HFFc6 (cell line): ENCODE results near the gene JPH2. TPM values are rescaled to one million over a fixed set of nuclear protein-coding genes. Genes with fewer than 3 reads are reported as not detected.

Experiments used
- DNase-seq: peaks from one replicate; pipeline ENCODE4 v3.0.0-alpha.2; 2018
- H3K27ac Mint-ChIP-seq: 2 replicates; pipeline ENCODE4 v1.8.0; 2020; ENCODE audit warnings: mild to moderate bottlenecking, mixed read lengths
- H3K27me3 Mint-ChIP-seq: 2 replicates; pipeline ENCODE4 v1.8.0; 2021; ENCODE audit warnings: mild to moderate bottlenecking, moderate library complexity, mixed read lengths; ENCODE audit not compliant: insufficient read depth
- H3K36me3 Mint-ChIP-seq: 2 replicates; pipeline ENCODE4 v1.8.0; 2021; ENCODE audit warnings: low read depth, mixed read lengths
- H3K4me1 Mint-ChIP-seq: 2 replicates; pipeline ENCODE4 v1.8.0; 2020; ENCODE audit warnings: low read depth, mixed read lengths
- H3K4me3 Mint-ChIP-seq: 2 replicates; pipeline ENCODE4 v1.8.0; 2020; ENCODE audit warnings: mild to moderate bottlenecking, moderate library complexity, mixed read lengths
- H3K9me3 Mint-ChIP-seq: 2 replicates; pipeline ENCODE4 v1.8.0; 2020; ENCODE audit warnings: mild to moderate bottlenecking, mixed read lengths
- total RNA-seq, 6 experiments: library from RNA; stranded (reverse); fragmentation: NEBNext Ultra II Directional; extraction: Animal tissue kit (Norgen Biotek cat#: 25700); gene quantifications; 2 replicates in 1 of 6; 3 replicates in 5 of 6; pipeline ENCODE4 v1.2.3, GENCODE V29; 2021
- TF ChIP-seq, protein P1 (sequence below): fragments of 200-600 bp; sonication (generic); IDR thresholded peaks from 2 replicates; pipeline ENCODE4 v1.5.0; 2021; ENCODE audit warnings: antibody characterized with exemption, mild to moderate bottlenecking

The JPH2 gene
- total RNA-seq, 6 experiments from 2014 or later, result 9.7 to 14.4 (median 13.5) TPM

GRCh38 chr20:44073675-44074071 is 113.3 kb downstream of the JPH2 start:
- Mint-ChIP-seq H3K9me3 (no peaks in the 10 kb centered on the region), H3K27ac (no peak overlapping the region), H3K27me3 (peaks cover 8% of the 10 kb centered on the region), H3K4me1 (peaks cover 22% of the 10 kb centered on the region), H3K4me3 (no peak overlapping the region), H3K36me3 (peaks cover 10% of the 10 kb centered on the region; the same call in 1 of the 2 replicates)
- no peak for DNase-seq
- TF ChIP-seq, protein P1, sequence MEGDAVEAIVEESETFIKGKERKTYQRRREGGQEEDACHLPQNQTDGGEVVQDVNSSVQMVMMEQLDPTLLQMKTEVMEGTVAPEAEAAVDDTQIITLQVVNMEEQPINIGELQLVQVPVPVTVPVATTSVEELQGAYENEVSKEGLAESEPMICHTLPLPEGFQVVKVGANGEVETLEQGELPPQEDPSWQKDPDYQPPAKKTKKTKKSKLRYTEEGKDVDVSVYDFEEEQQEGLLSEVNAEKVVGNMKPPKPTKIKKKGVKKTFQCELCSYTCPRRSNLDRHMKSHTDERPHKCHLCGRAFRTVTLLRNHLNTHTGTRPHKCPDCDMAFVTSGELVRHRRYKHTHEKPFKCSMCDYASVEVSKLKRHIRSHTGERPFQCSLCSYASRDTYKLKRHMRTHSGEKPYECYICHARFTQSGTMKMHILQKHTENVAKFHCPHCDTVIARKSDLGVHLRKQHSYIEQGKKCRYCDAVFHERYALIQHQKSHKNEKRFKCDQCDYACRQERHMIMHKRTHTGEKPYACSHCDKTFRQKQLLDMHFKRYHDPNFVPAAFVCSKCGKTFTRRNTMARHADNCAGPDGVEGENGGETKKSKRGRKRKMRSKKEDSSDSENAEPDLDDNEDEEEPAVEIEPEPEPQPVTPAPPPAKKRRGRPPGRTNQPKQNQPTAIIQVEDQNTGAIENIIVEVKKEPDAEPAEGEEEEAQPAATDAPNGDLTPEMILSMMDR, result no peak

DNA sequence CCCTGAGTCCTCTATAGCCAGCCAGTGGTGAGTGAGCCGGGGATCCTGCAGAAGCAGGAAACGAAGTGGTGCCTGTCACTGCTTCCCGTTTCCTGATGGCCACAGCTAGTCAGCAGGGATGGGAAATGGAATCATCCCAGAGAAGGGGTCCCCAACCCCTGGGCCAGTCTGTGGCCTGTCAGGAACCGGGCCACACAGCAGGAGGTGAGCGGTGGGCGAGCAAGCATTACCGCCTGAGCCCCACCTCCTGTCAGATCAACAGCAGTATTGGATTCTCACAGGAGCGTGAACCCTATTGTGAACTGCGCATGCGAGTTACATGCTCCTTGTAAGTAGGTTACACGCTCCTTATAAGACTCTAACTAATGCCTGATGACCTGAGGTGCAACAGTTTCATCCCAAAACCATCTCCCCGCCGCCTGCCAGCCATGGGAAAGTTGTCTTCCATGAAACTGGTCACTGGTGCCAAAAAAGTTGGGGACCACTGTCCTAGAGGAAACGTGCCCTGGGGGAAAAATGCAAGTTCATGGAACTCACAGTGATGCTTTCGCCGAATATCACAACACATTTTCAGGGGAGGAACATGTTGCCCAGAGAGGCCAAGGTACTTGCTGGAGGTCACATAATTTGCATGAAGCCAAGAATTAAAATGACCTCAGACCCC is 113.8 kb downstream of the JPH2 start:
- Mint-ChIP-seq H3K4me1 (peaks cover 22% of the 10 kb centered on the region), H3K27ac (no peak overlapping the region), H3K27me3 (peaks cover 8% of the 10 kb centered on the region), H3K4me3 (no peak overlapping the region), H3K36me3 (peaks cover 10% of the 10 kb centered on the region; the same call in 1 of the 2 replicates), H3K9me3 (no peaks in the 10 kb centered on the region)
- no peak for DNase-seq
- TF ChIP-seq, protein P1, result no peak

DNA sequence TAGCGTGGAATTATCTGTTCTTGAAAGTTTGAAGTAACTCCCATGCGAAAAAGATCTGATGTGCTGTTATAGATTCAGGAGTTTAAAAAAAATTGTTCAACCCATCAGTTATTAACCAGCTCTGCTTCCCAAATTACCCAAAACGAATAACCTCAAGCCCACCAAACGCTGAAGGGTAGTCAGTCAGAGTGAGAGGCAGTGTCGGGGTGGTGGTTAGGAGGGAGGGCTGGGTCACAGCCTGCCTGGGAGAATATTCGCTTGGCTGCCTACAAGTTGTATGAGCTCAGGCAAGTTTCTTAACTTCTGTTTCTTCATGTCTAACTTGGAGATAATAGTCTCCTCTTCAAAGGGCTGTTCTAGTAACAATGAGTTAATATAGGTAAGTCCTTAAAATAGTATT is 114.6 kb downstream of the JPH2 start:
- no peak for DNase-seq
- Mint-ChIP-seq H3K4me3 (no peak overlapping the region), H3K4me1 (peaks cover 22% of the 10 kb centered on the region), H3K36me3 (peaks cover 10% of the 10 kb centered on the region; the same call in 1 of the 2 replicates), H3K27me3 (peaks cover 9% of the 10 kb centered on the region), H3K27ac (no peak overlapping the region), H3K9me3 (no peaks in the 10 kb centered on the region)
- TF ChIP-seq, protein P1, result no peak

DNA sequence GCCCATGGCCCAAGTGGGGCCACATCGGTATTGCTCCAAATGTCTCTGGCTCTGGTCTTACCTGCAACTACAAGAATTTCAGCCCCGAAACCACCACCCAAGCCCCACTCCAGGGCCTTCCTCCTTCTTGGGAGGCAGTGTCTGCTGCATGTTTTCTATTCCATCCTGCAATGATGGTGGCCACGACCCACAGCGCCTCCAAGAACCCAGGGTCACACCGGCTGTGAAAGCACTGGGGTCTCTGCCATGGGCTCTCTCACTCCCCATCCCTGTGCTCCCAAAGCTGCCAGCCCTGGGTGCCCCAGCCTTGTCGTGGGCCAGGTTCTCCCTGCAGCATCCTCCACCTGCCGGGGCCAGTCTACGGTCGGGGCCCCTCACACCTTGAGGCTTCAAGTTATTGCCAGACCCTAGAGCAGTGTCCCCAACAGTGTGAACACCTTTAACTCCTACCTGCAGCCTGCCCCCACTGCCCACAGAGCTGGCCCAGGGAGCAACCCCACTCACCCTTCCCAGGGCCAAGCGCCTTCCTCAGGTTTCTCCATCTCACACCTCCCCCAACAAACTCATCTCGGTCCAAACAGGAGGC is 115.4 kb downstream of the JPH2 start:
- Mint-ChIP-seq H3K36me3 (peaks cover 10% of the 10 kb centered on the region; the same call in 1 of the 2 replicates), H3K4me3 (no peak overlapping the region), H3K27ac (no peak overlapping the region), H3K27me3 (peaks cover 9% of the 10 kb centered on the region), H3K4me1 (peaks cover 22% of the 10 kb centered on the region), H3K9me3 (no peaks in the 10 kb centered on the region)
- TF ChIP-seq, protein P1, result no peak
- DNase-seq, result no peak

GRCh38 chr20:44071057-44071456 is 115.9 kb downstream of the JPH2 start:
- Mint-ChIP-seq H3K4me1 (peaks cover 22% of the 10 kb centered on the region), H3K9me3 (no peaks in the 10 kb centered on the region), H3K4me3 (no peak overlapping the region), H3K27ac (no peak overlapping the region), H3K27me3 (peaks cover 9% of the 10 kb centered on the region), H3K36me3 (peaks cover 10% of the 10 kb centered on the region; the same call in 1 of the 2 replicates)
- TF ChIP-seq, protein P1, result no peak
- no peak for DNase-seq
